Body of pancreas (tissue), 4 donors: ENCODE data around the gene AVPI1.

Experiments
- POLR2A ChIP-seq, 3 donors: fragments of 450-650 bp; IDR thresholded peaks; one replicate each; pipeline ENCODE4 v1.6.1; 2016; ENCODE audit warnings: antibody characterized with exemption in 3 of 3, mild to moderate bottlenecking in 2 of 3
- TF ChIP-seq, protein P1 (sequence below), 7 experiments: fragments of 450-650 bp in 4 of 7; fragments of 200-600 bp in 3 of 7; sonication (generic) in 3 of 7; IDR thresholded peaks; one replicate each; pipeline ENCODE4 v1.5.1; 2016 to 2019; ENCODE audit warnings: antibody characterized with exemption in 7 of 7

DNA sequence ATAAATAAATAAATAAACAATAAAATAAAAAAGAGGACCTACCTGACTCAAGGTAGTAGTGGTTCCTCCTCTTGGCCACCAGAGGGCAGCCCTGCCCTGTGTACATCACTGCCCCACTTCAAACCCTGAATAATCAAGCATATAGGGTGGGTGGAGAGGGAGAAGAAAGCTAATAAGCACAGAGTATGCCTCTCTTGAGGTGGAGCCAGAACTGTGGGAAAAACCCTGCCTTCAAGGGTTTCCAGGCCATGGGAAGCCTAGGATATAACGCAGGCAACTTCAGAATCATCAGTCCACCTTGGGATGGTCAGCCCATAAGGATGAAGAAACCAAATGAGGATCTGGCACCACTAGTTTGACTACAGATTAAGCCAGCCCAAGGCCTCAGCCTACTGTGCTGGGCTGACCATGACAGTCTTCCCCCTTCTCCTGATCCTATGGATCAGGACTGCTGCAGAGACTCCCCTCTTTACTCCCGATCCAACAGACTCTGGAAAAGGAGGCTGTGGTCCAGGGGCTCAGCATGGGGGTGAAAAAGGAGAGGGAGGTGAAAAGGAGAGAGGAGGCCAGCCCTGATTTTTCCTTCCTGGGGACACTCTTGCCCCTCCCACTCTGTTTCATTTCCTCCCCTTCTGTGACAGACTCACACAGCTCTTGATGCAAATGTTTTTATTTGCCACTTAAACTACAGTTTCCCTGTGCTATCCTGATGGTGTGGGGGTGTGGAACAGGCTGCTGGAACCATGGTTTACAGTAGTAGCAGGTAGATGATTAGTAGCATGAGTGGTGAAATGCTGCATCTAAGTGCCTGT, 10.1 kb downstream of the AVPI1 start:
- TF ChIP-seq, protein P1, sequence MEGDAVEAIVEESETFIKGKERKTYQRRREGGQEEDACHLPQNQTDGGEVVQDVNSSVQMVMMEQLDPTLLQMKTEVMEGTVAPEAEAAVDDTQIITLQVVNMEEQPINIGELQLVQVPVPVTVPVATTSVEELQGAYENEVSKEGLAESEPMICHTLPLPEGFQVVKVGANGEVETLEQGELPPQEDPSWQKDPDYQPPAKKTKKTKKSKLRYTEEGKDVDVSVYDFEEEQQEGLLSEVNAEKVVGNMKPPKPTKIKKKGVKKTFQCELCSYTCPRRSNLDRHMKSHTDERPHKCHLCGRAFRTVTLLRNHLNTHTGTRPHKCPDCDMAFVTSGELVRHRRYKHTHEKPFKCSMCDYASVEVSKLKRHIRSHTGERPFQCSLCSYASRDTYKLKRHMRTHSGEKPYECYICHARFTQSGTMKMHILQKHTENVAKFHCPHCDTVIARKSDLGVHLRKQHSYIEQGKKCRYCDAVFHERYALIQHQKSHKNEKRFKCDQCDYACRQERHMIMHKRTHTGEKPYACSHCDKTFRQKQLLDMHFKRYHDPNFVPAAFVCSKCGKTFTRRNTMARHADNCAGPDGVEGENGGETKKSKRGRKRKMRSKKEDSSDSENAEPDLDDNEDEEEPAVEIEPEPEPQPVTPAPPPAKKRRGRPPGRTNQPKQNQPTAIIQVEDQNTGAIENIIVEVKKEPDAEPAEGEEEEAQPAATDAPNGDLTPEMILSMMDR (IDR thresholded peaks at IDR 0.05), result peak; percentile 77 to 97 (median 82)
- TF ChIP-seq POLR2A (IDR thresholded peaks at IDR 0.05), result no peak
